ENCODE results near the gene SLC45A1.

- no peak for TF ChIP-seq CTCF (IDR thresholded peaks at IDR 0.05)
- TF ChIP-seq POLR2A (IDR thresholded peaks at IDR 0.05): no peak
- no peak for TF ChIP-seq EP300 (IDR thresholded peaks at IDR 0.05)
- TF ChIP-seq POLR2AphosphoS5 (IDR thresholded peaks at IDR 0.05): no peak
Measured at GRCh38 chr1:8302081-8302956, 15.6 kb upstream of the SLC45A1 start.
